ENCODE data around the gene SOX4.

SOX4 gene

DNA sequence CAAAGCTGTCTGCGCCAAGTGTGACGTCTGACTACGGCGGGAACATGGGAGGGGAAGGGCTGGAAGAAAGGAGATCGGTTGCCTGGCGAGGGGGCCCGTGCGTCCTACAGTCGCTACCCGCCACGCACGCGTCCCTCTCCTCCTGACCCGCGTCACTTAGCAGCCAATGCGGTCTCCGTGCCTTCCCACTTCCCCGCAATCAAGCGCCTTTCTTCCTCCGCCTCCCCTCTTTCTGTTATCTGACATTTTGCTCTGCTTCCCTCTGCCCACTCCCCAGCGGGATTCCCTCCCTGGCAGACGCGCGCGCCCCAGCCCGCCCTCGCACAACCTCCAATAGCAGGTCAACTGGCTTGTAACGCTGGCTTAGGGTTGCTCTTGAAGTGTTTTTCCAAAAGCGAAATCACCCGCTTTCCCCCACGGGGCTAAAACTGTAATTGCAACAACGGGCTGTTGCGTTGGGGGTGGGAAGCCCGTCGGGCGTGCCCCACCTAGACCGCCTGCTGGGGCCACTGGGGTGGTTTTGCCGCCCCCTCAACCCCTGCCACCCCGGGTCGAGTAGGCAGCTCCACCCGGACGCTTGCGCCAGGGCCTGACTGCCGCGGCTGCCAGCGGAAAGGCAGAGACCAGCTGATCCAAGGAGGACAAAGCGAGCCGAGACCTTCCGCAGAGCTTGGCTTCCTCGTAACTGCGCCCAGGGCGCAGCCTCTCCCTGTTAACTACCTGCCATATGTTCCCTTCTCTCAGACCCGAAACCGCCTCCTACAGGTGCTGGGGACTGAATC, 6.2 kb upstream of the SOX4 start:
- Histone ChIP-seq H3K4me1 (ENCODE audit: insufficient read depth, low read length) (peaks cover 16% of the 10 kb centered on the region), H3K36me3 (ENCODE audit: insufficient read depth, low read length) (no peaks in the 10 kb centered on the region), H3K27me3 (ENCODE audit: insufficient read depth, low read length) (no peaks in the 10 kb centered on the region), H3K4me3 (ENCODE audit: low read length) (peak overlapping the region; percentile 72), H2AFZ (ENCODE audit: low read depth, low read length) (peak overlapping the region; percentile 77), H3K9me3 (ENCODE audit: low read length) (no peaks in the 10 kb centered on the region)

DNA sequence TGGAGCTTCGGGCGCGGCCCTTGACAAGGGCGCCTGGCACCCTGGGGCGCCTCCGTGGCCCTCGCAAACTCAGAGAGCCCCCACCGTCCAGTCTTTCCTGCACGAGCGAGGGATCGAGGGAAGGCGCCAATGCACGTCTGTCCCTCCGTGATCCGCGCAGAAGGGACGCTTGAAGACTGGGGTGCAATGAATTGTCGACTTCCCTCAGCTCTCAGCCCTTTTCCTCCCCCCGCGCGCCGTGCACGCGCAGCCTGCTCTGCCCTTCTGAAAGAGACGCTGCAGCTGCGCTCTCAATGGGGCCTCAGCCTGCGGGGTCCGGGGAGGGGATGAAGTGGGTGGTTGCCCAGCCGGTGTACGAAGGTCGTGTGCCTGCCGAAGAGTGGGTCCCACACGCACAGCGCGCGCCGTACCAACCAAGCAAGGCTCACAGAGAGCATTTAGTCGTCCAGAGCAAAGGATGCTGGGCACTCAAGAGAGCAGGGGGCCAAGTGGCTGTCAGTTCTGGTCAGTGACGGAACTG, 5.5 kb upstream of the SOX4 start:
- Histone ChIP-seq H3K27me3 (ENCODE audit: insufficient read depth, low read length) (no peaks in the 10 kb centered on the region), H2AFZ (ENCODE audit: low read depth, low read length) (peak overlapping the region; percentile 77), H3K36me3 (ENCODE audit: insufficient read depth, low read length) (no peaks in the 10 kb centered on the region), H3K9me3 (ENCODE audit: low read length) (no peaks in the 10 kb centered on the region), H3K4me1 (ENCODE audit: insufficient read depth, low read length) (peaks cover 22% of the 10 kb centered on the region), H3K4me3 (ENCODE audit: low read length) (peak overlapping the region; percentile 72)

DNA sequence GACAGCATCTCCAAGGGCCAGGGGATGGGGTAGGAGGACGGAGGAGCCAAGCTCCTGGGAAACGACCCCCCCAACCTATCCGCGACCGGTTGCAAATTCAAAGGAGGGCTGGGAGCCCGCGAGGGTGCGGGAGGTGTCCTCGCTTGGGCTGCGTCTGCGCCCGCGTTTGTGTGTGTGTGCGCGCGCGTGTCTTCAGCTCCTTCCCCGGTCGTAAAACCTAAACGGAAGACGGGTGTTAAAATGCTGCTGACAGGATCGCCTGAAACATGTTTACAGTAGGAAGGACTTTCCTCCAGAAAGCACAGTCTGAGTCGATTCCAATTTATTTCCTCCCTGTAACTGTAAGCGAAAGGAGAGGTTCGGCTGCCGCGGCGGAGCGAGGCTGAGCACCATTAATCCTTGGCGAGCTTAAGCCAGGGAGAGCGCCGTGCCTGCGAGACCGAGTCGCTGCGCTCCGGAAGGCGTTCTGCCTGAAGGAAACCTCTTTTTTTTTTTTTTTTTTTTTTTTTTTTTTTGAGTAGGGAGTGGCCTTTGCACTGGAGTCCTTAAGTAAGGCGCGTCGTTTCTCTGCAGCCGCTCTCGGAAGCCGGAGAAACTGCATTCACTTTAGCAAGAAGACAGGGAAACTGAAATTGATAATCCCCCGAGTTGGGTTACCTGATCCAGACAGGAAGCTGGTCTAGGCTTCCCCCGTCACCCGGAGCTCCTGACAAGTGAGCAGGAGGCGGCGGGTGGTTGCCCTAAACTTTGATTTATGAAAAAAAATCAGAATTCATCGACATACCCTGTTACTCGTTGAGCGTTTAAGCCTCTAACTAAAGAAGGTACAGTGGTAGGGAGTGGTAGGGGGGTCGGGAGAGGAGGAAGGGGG, 4.8 kb upstream of the SOX4 start:
- Histone ChIP-seq H3K36me3 (ENCODE audit: insufficient read depth, low read length) (no peaks in the 10 kb centered on the region), H2AFZ (ENCODE audit: low read depth, low read length) (peak overlapping the region; percentile 77), H3K4me1 (ENCODE audit: insufficient read depth, low read length) (peaks cover 23% of the 10 kb centered on the region), H3K27me3 (ENCODE audit: insufficient read depth, low read length) (no peaks in the 10 kb centered on the region), H3K4me3 (ENCODE audit: low read length) (peak overlapping the region; percentile 72), H3K9me3 (ENCODE audit: low read length) (no peaks in the 10 kb centered on the region)

DNA sequence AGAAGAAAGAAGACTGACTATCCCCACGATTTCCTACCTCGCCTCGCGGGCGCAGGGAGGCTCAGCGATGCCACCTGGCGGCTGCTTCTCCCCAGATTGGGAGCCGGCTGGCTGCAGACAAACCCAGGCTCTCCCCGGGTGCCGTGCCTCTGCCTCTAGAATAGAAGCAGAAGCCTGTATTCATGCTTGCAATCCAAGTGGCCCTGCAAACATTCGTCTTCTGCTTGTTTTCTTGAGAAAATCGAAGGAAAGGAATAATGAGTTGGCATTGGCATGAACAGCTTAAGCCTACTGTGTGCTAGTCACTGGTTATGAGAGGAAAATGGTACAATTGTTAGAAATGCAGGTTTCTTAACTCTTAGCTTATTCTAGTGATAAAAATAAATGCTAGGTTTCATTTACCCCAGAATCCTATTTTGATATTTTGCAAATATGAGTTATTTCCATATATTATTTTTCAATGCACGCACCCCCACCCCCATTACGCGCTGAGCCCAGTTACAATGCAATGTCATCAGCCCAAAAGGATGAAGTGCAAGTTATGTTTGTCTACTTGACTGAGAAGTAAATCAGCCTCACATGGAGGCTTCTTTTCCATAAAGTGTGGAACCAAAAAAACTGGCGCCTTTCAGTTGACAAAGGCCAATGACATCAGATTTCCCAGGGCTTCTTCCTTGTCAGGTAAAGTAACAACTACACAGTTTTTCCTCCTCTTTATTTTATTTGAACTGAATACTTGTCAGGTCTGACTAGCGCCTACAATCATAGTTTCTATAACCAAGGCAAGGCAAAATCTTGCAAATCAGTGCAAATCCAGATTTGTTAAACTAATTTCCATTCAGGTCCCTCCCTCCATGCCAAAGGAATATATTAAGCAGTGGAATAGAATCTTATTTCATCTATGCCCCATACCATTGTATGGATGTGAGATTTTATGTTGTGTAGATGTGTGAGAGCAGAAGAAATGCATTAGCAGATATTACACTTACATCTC, 3.9 kb upstream of the SOX4 start:
- peaks cover 23% of the 10 kb centered on the region for H3K4me1 ChIP-seq (ENCODE audit: insufficient read depth, low read length)
- H3K36me3 ChIP-seq (ENCODE audit: insufficient read depth, low read length) = no peaks in the 10 kb centered on the region
- peak overlapping the region; percentile 77 for H2AFZ ChIP-seq (ENCODE audit: low read depth, low read length)
- peak overlapping the region; percentile 72 for H3K4me3 ChIP-seq (ENCODE audit: low read length)
- H3K27me3 ChIP-seq (ENCODE audit: insufficient read depth, low read length) = no peaks in the 10 kb centered on the region
- H3K9me3 ChIP-seq (ENCODE audit: low read length) = no peaks in the 10 kb centered on the region

DNA sequence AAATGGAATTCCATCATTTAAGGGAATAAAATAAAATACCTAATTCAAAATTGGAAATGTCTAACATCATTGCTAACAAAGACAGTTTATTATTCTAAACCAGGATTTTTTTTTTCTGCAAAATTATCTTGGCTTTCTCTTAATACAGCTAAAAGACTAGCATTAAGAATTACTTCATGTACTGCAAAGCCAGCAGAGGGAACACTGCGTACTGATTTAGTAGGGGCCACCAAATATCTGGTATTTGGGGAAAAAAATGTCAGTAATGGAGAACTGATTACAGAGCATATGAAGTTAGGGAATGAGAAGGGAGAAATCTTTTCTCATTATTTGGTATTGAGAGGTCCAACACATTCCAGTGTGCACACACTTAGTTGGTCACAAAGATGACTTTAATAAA, 3.2 kb upstream of the SOX4 start:
- H3K4me3 ChIP-seq (ENCODE audit: low read length) = no peak overlapping the region

DNA sequence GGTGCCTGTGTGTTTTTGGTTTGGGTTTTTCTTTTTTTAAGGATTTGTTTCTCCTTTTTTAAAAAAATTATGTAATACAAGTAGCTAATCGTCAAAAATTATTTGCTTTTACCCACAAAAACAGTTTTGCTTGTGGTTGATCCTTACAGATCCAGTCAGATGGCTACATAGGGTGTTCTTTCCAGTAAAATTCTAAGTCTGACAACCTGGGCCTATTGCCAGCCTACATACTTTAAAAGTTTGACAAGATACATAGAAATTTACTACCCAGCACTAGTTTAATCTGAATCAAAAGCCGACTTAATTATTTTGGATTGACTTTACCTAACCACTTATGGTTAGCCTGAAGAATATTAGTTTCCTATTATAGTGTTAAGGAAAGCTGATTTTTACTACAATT, 2.1 kb upstream of the SOX4 start:
- Histone ChIP-seq H3K4me1 (ENCODE audit: insufficient read depth, low read length) (peaks cover 23% of the 10 kb centered on the region), H2AFZ (ENCODE audit: low read depth, low read length) (no peak overlapping the region), H3K4me3 (ENCODE audit: low read length) (no peak overlapping the region), H3K27me3 (ENCODE audit: insufficient read depth, low read length) (no peaks in the 10 kb centered on the region), H3K36me3 (ENCODE audit: insufficient read depth, low read length) (peaks cover 10% of the 10 kb centered on the region), H3K9me3 (ENCODE audit: low read length) (no peaks in the 10 kb centered on the region)

More for the DNA sequence above, 3.2 kb upstream of the SOX4 start:
- no peaks in the 10 kb centered on the region for H3K27me3 ChIP-seq (ENCODE audit: insufficient read depth, low read length)
- no peaks in the 10 kb centered on the region for H3K36me3 ChIP-seq (ENCODE audit: insufficient read depth, low read length)
- peaks cover 23% of the 10 kb centered on the region for H3K4me1 ChIP-seq (ENCODE audit: insufficient read depth, low read length)
- H3K9me3 ChIP-seq (ENCODE audit: low read length) = no peaks in the 10 kb centered on the region
- no peak overlapping the region for H2AFZ ChIP-seq (ENCODE audit: low read depth, low read length)

DNA sequence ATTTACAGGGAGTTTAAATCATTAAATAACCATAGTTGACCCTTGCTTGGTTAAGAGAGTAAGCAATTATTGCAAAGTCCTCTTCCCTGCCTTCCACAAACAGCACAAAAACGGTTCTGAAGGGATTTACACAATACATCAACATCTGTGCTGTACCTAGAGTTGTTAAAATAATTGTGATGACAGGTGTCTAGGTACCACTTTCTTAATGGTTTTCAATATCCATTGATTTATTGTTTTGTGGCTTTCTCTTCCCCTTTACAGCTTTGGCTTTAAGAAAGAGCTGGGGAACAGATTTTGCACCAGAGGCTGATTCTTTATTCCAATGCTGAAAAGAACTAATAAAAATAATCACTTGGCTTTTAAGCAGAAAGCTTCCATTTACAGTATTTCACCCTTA, 598 bp upstream of the SOX4 start:
- H3K9me3 ChIP-seq (ENCODE audit: low read length) = no peaks in the 10 kb centered on the region
- H3K27me3 ChIP-seq (ENCODE audit: insufficient read depth, low read length) = no peaks in the 10 kb centered on the region
- peaks cover 20% of the 10 kb centered on the region for H3K36me3 ChIP-seq (ENCODE audit: insufficient read depth, low read length)
- peak overlapping the region; percentile 93 for H3K4me3 ChIP-seq (ENCODE audit: low read length)
- H3K4me1 ChIP-seq (ENCODE audit: insufficient read depth, low read length) = peaks cover 16% of the 10 kb centered on the region
- H2AFZ ChIP-seq (ENCODE audit: low read depth, low read length) = no peak overlapping the region

DNA sequence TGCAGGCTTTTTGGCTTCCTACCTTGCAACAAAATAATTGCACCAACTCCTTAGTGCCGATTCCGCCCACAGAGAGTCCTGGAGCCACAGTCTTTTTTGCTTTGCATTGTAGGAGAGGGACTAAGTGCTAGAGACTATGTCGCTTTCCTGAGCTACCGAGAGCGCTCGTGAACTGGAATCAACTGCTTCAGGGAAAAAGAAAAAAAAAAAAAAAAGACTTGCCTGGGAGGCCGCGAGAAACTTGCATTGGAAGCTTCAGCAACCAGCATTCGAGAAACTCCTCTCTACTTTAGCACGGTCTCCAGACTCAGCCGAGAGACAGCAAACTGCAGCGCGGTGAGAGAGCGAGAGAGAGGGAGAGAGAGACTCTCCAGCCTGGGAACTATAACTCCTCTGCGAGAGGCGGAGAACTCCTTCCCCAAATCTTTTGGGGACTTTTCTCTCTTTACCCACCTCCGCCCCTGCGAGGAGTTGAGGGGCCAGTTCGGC, 420 bp downstream of the SOX4 start:
- Histone ChIP-seq H3K27me3 (ENCODE audit: insufficient read depth, low read length) (no peaks in the 10 kb centered on the region), H2AFZ (ENCODE audit: low read depth, low read length) (no peak overlapping the region)

DNA sequence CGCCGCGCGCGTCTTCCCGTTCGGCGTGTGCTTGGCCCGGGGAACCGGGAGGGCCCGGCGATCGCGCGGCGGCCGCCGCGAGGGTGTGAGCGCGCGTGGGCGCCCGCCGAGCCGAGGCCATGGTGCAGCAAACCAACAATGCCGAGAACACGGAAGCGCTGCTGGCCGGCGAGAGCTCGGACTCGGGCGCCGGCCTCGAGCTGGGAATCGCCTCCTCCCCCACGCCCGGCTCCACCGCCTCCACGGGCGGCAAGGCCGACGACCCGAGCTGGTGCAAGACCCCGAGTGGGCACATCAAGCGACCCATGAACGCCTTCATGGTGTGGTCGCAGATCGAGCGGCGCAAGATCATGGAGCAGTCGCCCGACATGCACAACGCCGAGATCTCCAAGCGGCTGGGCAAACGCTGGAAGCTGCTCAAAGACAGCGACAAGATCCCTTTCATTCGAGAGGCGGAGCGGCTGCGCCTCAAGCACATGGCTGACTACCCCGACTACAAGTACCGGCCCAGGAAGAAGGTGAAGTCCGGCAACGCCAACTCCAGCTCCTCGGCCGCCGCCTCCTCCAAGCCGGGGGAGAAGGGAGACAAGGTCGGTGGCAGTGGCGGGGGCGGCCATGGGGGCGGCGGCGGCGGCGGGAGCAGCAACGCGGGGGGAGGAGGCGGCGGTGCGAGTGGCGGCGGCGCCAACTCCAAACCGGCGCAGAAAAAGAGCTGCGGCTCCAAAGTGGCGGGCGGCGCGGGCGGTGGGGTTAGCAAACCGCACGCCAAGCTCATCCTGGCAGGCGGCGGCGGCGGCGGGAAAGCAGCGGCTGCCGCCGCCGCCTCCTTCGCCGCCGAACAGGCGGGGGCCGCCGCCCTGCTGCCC, 1.1 kb downstream of the SOX4 start:
- Histone ChIP-seq H3K36me3 (ENCODE audit: insufficient read depth, low read length) (peaks cover 37% of the 10 kb centered on the region), H3K4me1 (ENCODE audit: insufficient read depth, low read length) (peaks cover 26% of the 10 kb centered on the region), H3K9me3 (ENCODE audit: low read length) (no peaks in the 10 kb centered on the region), H3K4me3 (ENCODE audit: low read length) (peak overlapping the region; percentile 93), H2AFZ (ENCODE audit: low read depth, low read length) (no peak overlapping the region), H3K27me3 (ENCODE audit: insufficient read depth, low read length) (no peaks in the 10 kb centered on the region)

More for the DNA sequence above, 420 bp downstream of the SOX4 start:
- Histone ChIP-seq H3K4me1 (ENCODE audit: insufficient read depth, low read length) (peaks cover 23% of the 10 kb centered on the region), H3K36me3 (ENCODE audit: insufficient read depth, low read length) (peaks cover 30% of the 10 kb centered on the region), H3K9me3 (ENCODE audit: low read length) (no peaks in the 10 kb centered on the region), H3K4me3 (ENCODE audit: low read length) (peak overlapping the region; percentile 93)

DNA sequence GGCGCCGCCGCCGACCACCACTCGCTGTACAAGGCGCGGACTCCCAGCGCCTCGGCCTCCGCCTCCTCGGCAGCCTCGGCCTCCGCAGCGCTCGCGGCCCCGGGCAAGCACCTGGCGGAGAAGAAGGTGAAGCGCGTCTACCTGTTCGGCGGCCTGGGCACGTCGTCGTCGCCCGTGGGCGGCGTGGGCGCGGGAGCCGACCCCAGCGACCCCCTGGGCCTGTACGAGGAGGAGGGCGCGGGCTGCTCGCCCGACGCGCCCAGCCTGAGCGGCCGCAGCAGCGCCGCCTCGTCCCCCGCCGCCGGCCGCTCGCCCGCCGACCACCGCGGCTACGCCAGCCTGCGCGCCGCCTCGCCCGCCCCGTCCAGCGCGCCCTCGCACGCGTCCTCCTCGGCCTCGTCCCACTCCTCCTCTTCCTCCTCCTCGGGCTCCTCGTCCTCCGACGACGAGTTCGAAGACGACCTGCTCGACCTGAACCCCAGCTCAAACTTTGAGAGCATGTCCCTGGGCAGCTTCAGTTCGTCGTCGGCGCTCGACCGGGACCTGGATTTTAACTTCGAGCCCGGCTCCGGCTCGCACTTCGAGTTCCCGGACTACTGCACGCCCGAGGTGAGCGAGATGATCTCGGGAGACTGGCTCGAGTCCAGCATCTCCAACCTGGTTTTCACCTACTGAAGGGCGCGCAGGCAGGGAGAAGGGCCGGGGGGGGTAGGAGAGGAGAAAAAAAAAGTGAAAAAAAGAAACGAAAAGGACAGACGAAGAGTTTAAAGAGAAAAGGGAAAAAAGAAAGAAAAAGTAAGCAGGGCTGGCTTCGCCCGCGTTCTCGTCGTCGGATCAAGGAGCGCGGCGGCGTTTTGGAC, 2.0 kb downstream of the SOX4 start:
- H2AFZ ChIP-seq (ENCODE audit: low read depth, low read length) = no peak overlapping the region
- peaks cover 41% of the 10 kb centered on the region for H3K36me3 ChIP-seq (ENCODE audit: insufficient read depth, low read length)
- no peaks in the 10 kb centered on the region for H3K27me3 ChIP-seq (ENCODE audit: insufficient read depth, low read length)
- peak overlapping the region; percentile 93 for H3K4me3 ChIP-seq (ENCODE audit: low read length)
- peaks cover 20% of the 10 kb centered on the region for H3K4me1 ChIP-seq (ENCODE audit: insufficient read depth, low read length)
- no peaks in the 10 kb centered on the region for H3K9me3 ChIP-seq (ENCODE audit: low read length)
